SU-DHL-6 (cell line): ENCODE results near the gene PDSS1.

Source experiments
- EZH2phosphoT487 ChIP-seq: fragments of 200-600 bp; sonication (generic), shearing (Covaris generic); conservative IDR thresholded peaks from 2 replicates; pipeline ENCODE4 v1.6.1; 2018; ENCODE audit warnings: mild to moderate bottlenecking, antibody characterized with exemption, low read length, moderate library complexity, mixed read lengths
- TF ChIP-seq, protein P1 (sequence below): fragments of 200-600 bp; sonication (generic); IDR thresholded peaks from one replicate; pipeline ENCODE4 v1.5.1; 2017; ENCODE audit warnings: antibody characterized with exemption, mild to moderate bottlenecking, low read length, moderate library complexity; ENCODE audit not compliant: insufficient read depth, poor library complexity, severe bottlenecking

DNA sequence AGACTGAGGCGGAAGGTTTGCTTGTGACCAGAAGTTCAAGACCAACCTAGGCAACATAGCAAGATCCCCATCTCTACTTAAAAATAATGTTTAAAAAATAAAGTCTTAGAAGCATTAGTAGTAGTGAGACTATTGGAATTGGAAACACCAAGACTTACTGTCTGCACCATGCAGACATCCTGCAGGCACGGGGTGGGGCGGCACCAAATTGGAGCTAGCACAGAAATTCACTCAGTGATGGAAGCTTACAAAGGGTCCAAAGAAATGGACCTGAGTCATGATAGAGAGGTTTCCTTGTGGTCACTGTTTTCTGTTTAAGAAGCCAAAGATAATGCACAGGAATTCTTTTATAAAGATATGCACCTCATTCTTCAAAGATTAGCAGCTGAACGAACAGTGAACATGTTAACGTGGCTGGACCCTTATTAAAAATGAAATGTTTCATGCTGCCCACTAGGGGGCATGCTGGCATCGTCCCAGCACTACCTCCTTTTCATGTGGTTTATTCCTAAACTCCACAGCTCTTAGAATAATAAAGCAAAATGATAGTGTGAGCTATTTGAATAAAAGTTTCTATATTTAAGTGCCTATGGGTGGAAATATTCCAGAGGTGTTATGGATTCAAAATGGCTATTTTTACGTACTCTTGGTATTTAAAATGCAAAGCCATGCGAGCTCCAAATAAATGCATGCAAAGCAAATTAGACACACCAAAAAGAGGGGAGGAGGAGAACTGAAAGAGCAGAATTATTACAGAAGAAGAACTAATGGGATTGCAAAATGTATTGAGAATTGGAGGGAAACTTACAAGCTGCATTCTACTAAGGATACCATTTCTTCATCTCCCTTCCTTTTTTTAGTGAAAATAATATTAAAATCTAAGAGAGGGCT, 28.6 kb downstream of the PDSS1 start:
- TF ChIP-seq, protein P1, sequence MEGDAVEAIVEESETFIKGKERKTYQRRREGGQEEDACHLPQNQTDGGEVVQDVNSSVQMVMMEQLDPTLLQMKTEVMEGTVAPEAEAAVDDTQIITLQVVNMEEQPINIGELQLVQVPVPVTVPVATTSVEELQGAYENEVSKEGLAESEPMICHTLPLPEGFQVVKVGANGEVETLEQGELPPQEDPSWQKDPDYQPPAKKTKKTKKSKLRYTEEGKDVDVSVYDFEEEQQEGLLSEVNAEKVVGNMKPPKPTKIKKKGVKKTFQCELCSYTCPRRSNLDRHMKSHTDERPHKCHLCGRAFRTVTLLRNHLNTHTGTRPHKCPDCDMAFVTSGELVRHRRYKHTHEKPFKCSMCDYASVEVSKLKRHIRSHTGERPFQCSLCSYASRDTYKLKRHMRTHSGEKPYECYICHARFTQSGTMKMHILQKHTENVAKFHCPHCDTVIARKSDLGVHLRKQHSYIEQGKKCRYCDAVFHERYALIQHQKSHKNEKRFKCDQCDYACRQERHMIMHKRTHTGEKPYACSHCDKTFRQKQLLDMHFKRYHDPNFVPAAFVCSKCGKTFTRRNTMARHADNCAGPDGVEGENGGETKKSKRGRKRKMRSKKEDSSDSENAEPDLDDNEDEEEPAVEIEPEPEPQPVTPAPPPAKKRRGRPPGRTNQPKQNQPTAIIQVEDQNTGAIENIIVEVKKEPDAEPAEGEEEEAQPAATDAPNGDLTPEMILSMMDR: peak; percentile 79
- TF ChIP-seq EZH2phosphoT487: no peak
